Mesenchymal stem cell (in vitro differentiated cells and primary cell): Measurements from ENCODE around the gene KIF26B.
A peak's percentile ranks its signal among the peaks of the same experiment; 100 is the strongest.
"Not testable (repeated sequence)": the region's sequence is repeated elsewhere in the genome, so short reads cannot be mapped to it uniquely, and the experiment has no call there.

Experiments
- DNase-seq: peaks from one replicate; pipeline ENCODE4 v3.0.0-alpha.2; 2013
- H2AFZ ChIP-seq: one replicate; pipeline ENCODE4 v1.6.1; 2013; ENCODE audit warnings: low read depth, mild to moderate bottlenecking, control low read depth, inconsistent platforms, low read length, moderate library complexity
- H2AK5ac ChIP-seq: 2 replicates; pipeline ENCODE4 v1.6.1; 2013; ENCODE audit warnings: low read length, moderate library complexity, mild to moderate bottlenecking, inconsistent platforms; ENCODE audit not compliant: severe bottlenecking
- H2BK120ac ChIP-seq: one replicate; pipeline ENCODE4 v1.6.1; 2013; ENCODE audit warnings: low read depth, mild to moderate bottlenecking, inconsistent platforms, low read length, moderate library complexity
- H2BK12ac ChIP-seq, 2 experiments: one replicate each; pipeline ENCODE4 v1.6.1; 2013; ENCODE audit warnings: inconsistent platforms in 2 of 2, low read length in 2 of 2, mild to moderate bottlenecking in 2 of 2, moderate library complexity in 2 of 2, control low read depth in 1 of 2
- H2BK15ac ChIP-seq: one replicate; pipeline ENCODE4 v1.6.1; 2013; ENCODE audit warnings: mild to moderate bottlenecking, low read depth, inconsistent platforms; ENCODE audit not compliant: poor library complexity, severe bottlenecking
- H2BK5ac ChIP-seq: 2 replicates; pipeline ENCODE4 v1.6.1; 2013; ENCODE audit warnings: low read depth, mild to moderate bottlenecking, low read length, control low read depth, inconsistent platforms; ENCODE audit not compliant: poor library complexity, severe bottlenecking
- H3K14ac ChIP-seq, 2 experiments: one replicate each; pipeline ENCODE4 v1.6.1; 2013; ENCODE audit warnings: inconsistent platforms in 2 of 2, low read length in 2 of 2, control low read depth in 1 of 2, mild to moderate bottlenecking in 1 of 2, moderate library complexity in 1 of 2
- H3K18ac ChIP-seq, 2 experiments: one replicate each; pipeline ENCODE4 v1.6.1; 2013; ENCODE audit warnings: inconsistent platforms in 2 of 2, low read length in 2 of 2, control low read depth in 1 of 2, low read depth in 1 of 2, mild to moderate bottlenecking in 1 of 2
- H3K23ac ChIP-seq, 2 experiments: one replicate each; pipeline ENCODE4 v1.6.1; 2013; ENCODE audit warnings: inconsistent platforms in 2 of 2, low read length in 2 of 2, mild to moderate bottlenecking in 2 of 2, moderate library complexity in 2 of 2, control low read depth in 1 of 2
- H3K27ac ChIP-seq: 2 replicates; pipeline ENCODE4 v1.5.1; 2013; ENCODE audit warnings: mild to moderate bottlenecking, moderate library complexity, low read length, control low read depth, inconsistent platforms; ENCODE audit not compliant: poor library complexity, severe bottlenecking
- H3K27me3 ChIP-seq, 2 experiments: 2 replicates each; pipeline versions ENCODE4 v1.6.1 to v1.7.0; 2013; ENCODE audit warnings: low read length in 2 of 2, mild to moderate bottlenecking in 2 of 2, moderate library complexity in 2 of 2, control low read depth in 1 of 2, inconsistent platforms in 1 of 2; ENCODE audit not compliant: control insufficient read depth in 1 of 2, insufficient read depth in 1 of 2
- H3K36me3 ChIP-seq, 2 experiments: 2 replicates each; pipeline versions ENCODE4 v1.6.1 to v1.7.0; 2013; ENCODE audit warnings: low read length in 2 of 2, control low read depth in 1 of 2, inconsistent platforms in 1 of 2, low read depth in 1 of 2, mild to moderate bottlenecking in 1 of 2; ENCODE audit not compliant: insufficient read depth in 2 of 2, control insufficient read depth in 1 of 2
- H3K4ac ChIP-seq, 2 experiments: one replicate each; pipeline ENCODE4 v1.6.1; 2013; ENCODE audit warnings: inconsistent platforms in 2 of 2, low read length in 2 of 2, mild to moderate bottlenecking in 2 of 2, moderate library complexity in 2 of 2, control low read depth in 1 of 2, low read depth in 1 of 2
- H3K4me1 ChIP-seq: 2 replicates; pipeline ENCODE4 v1.6.1; 2013; ENCODE audit warnings: low read depth, low read length, control low read depth; ENCODE audit not compliant: control insufficient read depth, insufficient read depth
- H3K4me2 ChIP-seq: 2 replicates; pipeline ENCODE4 v1.6.1; 2013; ENCODE audit warnings: low read length, mild to moderate bottlenecking, inconsistent platforms; ENCODE audit not compliant: poor library complexity, severe bottlenecking
- H3K4me3 ChIP-seq, 2 experiments: 2 replicates each; pipeline versions ENCODE4 v1.5.1 to v1.7.0; 2013; ENCODE audit warnings: low read length in 2 of 2, mild to moderate bottlenecking in 2 of 2, control low read depth in 1 of 2, low read depth in 1 of 2; ENCODE audit not compliant: insufficient read depth in 1 of 2
- H3K79me1 ChIP-seq: replicated peaks from 2 replicates; pipeline ENCODE4 v1.6.1; 2013; ENCODE audit warnings: mild to moderate bottlenecking, control low read depth, low read length, inconsistent platforms; ENCODE audit not compliant: poor library complexity, severe bottlenecking
- H3K9ac ChIP-seq: 2 replicates; pipeline ENCODE4 v1.7.0; 2013; ENCODE audit warnings: mild to moderate bottlenecking, low read length, moderate library complexity
- H3K9me3 ChIP-seq: 2 replicates; pipeline ENCODE4 v1.7.0; 2013; ENCODE audit warnings: mild to moderate bottlenecking, low read length; ENCODE audit not compliant: control insufficient read depth
- H4K8ac ChIP-seq: one replicate; pipeline ENCODE4 v1.6.1; 2013; ENCODE audit warnings: inconsistent platforms, mild to moderate bottlenecking, low read length, moderate library complexity
- H4K91ac ChIP-seq: one replicate; pipeline ENCODE4 v1.6.1; 2013; ENCODE audit warnings: mild to moderate bottlenecking, low read length, inconsistent platforms
- WGBS: methylation state at CpG from one replicate; pipeline ENCODE4 v1.1.7; 2013; ENCODE audit warnings: mixed read lengths; 5-methylcytosine and 5-hydroxymethylcytosine counted together

The KIF26B gene

DNA sequence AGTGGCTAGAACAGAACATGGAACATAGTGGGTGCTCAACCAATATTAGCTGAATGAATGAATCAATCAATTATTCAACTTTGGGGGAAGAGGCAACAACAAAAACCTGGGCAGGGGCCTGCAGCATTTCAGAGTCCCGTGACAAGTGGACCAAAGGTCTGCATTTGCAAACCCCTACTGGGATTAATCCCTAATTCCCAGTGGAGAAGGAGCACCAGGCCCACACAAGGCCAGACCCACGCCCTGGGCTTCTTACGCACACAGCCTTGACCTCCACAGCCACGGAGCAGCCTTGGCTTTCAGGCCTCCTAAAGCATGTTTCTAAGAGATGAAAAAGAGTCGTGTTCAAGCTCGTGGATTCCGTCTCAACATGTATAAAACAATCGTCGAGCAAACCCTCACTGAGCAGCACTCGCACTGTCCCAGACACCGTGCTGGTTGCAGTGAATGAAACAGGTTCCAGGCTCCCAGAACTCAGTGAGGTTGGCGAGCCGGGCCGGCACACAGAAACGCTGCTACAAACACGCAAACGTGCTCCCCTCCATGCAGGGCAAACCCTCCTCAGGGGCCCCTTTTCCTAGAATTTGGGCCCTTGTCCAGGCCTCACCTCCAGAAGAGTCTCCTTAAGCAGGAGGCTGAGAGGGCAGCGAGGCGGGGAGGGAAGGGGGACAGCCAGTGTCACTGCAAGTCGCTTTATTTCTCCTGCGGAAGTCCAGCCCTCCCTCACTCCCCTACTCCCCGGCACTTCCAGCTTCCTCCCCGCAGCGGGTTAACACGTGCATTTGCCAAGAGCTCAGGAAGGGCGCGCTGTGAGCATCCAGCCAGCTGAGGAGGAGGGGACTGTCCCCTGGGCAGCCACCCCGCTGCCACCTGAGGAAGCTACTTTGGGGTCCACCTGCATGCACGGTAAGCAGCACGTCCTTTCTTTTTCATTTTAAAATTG, 556.4 kb downstream of the KIF26B start:
- no peak overlapping the region for H3K27ac ChIP-seq
- H2AFZ ChIP-seq: no peak overlapping the region
- H3K4me1 ChIP-seq: peaks cover 9% of the 10 kb centered on the region
- DNase-seq: no peak
- H4K8ac ChIP-seq: no peak overlapping the region
- no peak overlapping the region for H3K4me3 ChIP-seq
- no peaks in the 10 kb centered on the region for H3K79me1 ChIP-seq
- no peak overlapping the region for H4K91ac ChIP-seq
- 80% methylated on average over 30 of the region's 30 CpGs for WGBS
- no peak overlapping the region for H2AK5ac ChIP-seq
- peaks cover 0 to 5% of the 10 kb centered on the region in 2 experiments for H3K27me3 ChIP-seq
- no peak overlapping the region for H3K4me2 ChIP-seq
- H2BK12ac ChIP-seq: no peak overlapping the region
- H3K4ac ChIP-seq: no peak overlapping the region
- H3K23ac ChIP-seq: no peak overlapping the region
- no peak overlapping the region for H2BK120ac ChIP-seq
- H2BK15ac ChIP-seq: no peak overlapping the region
- H3K36me3 ChIP-seq: no peaks in the 10 kb centered on the region
- H3K9ac ChIP-seq: no peak overlapping the region
- no peak overlapping the region for H3K18ac ChIP-seq
- H2BK5ac ChIP-seq: no peak overlapping the region
- no peaks in the 10 kb centered on the region for H3K9me3 ChIP-seq
- no peak overlapping the region for H3K14ac ChIP-seq

- not testable (repeated sequence) for H3K14ac ChIP-seq, H3K79me1 ChIP-seq, H3K36me3 ChIP-seq, H3K27ac ChIP-seq, DNase-seq, H3K18ac ChIP-seq, H2AK5ac ChIP-seq, H4K91ac ChIP-seq, H3K9ac ChIP-seq, H2BK15ac ChIP-seq, H2BK120ac ChIP-seq, H2BK5ac ChIP-seq, H4K8ac ChIP-seq, H3K4me3 ChIP-seq, H2AFZ ChIP-seq, H3K4ac ChIP-seq, H3K27me3 ChIP-seq, H2BK12ac ChIP-seq, H3K23ac ChIP-seq, H3K4me2 ChIP-seq, H3K9me3 ChIP-seq
- WGBS: 100% methylated on average over 1 of the region's 3 CpGs
- peaks cover 10% of the 10 kb centered on the region for H3K4me1 ChIP-seq
Observed at GRCh38 chr1:245714027-245714426, 559.2 kb downstream of the KIF26B start.

GRCh38 chr1:245715291-245715701, 560.5 kb downstream of the KIF26B start:
- H3K4me2 ChIP-seq: no peak overlapping the region
- H3K9me3 ChIP-seq: no peaks in the 10 kb centered on the region
- 68% methylated on average over 9 of the region's 9 CpGs for WGBS
- no peak overlapping the region for H2BK5ac ChIP-seq
- H4K91ac ChIP-seq: no peak overlapping the region
- H2BK12ac ChIP-seq: no peak overlapping the region
- no peaks in the 10 kb centered on the region for H3K36me3 ChIP-seq
- H3K4ac ChIP-seq: no peak overlapping the region
- H2BK15ac ChIP-seq: no peak overlapping the region
- no peak overlapping the region for H3K27ac ChIP-seq
- DNase-seq: peak; percentile 10
- H3K9ac ChIP-seq: no peak overlapping the region
- no peak overlapping the region for H2AK5ac ChIP-seq
- peaks cover 10% of the 10 kb centered on the region for H3K4me1 ChIP-seq
- no peak overlapping the region for H3K4me3 ChIP-seq
- H3K27me3 ChIP-seq: peaks cover 0 to 5% of the 10 kb centered on the region in 2 experiments
- H2BK120ac ChIP-seq: no peak overlapping the region
- no peak overlapping the region for H4K8ac ChIP-seq
- peak overlapping the region in 1 of 2 experiments; percentile 11 for H3K18ac ChIP-seq
- no peak overlapping the region for H3K14ac ChIP-seq
- no peaks in the 10 kb centered on the region for H3K79me1 ChIP-seq
- H3K23ac ChIP-seq: no peak overlapping the region
- H2AFZ ChIP-seq: no peak overlapping the region

DNA sequence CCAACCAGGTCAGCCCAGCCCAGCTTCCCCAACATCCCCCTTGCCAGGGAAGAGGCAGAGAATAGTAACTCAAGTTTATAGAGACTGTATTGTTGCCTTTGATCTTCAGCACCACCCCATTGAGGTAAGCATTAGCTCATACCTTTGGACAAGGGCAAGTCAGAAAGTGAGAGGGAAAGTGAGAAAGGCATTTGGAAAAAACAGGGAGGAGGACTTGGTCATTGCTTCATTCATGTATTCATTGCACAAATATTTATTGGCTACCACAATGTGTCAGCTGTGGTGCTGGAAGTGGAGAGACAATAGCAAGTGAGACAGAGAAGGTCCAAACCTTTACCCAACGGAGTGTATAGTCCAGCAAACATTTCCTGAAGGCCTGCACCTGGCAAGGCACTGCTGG, 561.2 kb downstream of the KIF26B start:
- Histone ChIP-seq H3K36me3 (no peaks in the 10 kb centered on the region), H3K14ac (no peak overlapping the region), H3K4ac (no peak overlapping the region)

More for the DNA sequence above, 561.2 kb downstream of the KIF26B start:
- no peak overlapping the region for H2AK5ac ChIP-seq
- H3K79me1 ChIP-seq: no peaks in the 10 kb centered on the region
- no peak overlapping the region for H3K18ac ChIP-seq
- H3K4me2 ChIP-seq: no peak overlapping the region
- no peaks in the 10 kb centered on the region for H3K9me3 ChIP-seq
- no peak overlapping the region for H3K27ac ChIP-seq
- peak; percentile 75 for DNase-seq
- WGBS: 52% methylated on average over 1 of the region's 1 CpG
- H4K91ac ChIP-seq: no peak overlapping the region
- H2BK12ac ChIP-seq: peak overlapping the region in 1 of 2 experiments; percentile 30
- peaks cover 0 to 4% of the 10 kb centered on the region in 2 experiments for H3K27me3 ChIP-seq
- H3K23ac ChIP-seq: no peak overlapping the region
- H2BK15ac ChIP-seq: no peak overlapping the region
- no peak overlapping the region for H4K8ac ChIP-seq
- H3K9ac ChIP-seq: peak overlapping the region; percentile 21
- peaks cover 10% of the 10 kb centered on the region for H3K4me1 ChIP-seq
- H2BK5ac ChIP-seq: no peak overlapping the region
- no peak overlapping the region for H2BK120ac ChIP-seq
- no peak overlapping the region for H3K4me3 ChIP-seq
- H2AFZ ChIP-seq: no peak overlapping the region
